ENCODE data around the gene PCNX3.

PCNX3 gene

DNA sequence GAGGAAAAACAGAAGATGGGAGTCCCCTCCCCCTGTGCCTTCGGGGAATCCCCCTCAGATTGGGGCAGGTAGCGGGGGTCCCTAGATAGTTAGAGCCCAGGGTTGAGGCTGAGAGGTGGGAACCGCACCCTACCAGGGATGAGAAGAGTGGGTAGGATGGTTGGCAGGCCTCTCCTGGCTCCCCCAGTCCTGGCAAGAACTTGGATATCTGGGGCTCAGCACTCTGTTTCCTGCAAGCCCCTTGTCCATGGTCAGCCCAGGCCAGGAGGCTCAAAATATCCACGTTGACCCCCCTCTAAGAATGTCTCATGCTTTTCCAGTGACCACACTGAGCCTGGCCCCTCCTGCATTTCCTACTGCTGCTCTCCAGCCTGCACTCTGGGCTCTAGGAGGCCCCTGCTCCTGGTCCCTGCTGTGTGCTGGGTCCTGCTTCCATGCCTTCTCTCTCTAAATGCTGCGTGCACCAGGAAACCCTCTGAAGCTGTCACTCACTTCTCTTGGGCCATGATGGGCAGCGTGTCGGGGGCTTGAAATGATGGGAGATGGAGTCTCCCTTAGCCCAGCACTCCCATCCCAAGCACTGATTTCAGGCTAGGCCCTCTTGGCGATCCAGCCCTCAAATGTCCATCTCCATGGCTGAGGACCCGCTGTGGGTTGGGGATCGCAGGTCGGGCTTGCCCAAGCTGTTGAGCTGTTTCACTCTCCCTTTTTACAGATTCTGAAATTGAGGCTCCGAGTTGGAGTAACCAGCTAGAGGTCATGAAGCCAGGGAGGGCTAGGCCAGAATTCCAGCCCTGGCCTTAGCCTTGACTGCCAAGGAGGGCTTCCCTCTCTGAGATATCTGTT lies 3.6 kb upstream of the PCNX3 start:
- H3K36me3 ChIP-seq (ENCODE audit: insufficient read depth, low read length): peaks cover 10% of the 10 kb centered on the region; the same call in 1 of the 2 replicates
- H3K79me2 ChIP-seq (ENCODE audit: insufficient read depth, low read length): peaks cover 84% of the 10 kb centered on the region

DNA sequence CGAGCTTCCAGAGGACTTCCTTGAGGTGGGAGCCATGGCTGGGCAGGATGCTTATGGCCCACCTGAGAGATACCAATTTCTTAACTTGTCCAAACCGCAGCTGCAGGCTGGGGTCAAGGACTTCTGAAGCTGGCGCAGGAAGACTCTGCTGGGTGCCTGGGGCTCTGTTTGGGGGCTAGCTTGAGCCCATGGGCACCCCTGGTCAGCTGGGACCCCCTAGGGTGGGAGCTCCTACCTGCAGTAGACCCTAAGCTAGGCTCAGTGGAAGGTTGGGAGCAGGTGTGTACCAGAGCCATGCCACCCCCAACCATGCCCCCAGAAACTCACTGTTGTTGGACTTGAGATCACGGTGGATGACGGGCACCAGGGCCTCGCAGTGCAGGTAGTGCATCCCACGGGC lies 2.9 kb upstream of the PCNX3 start:
- TF ChIP-seq CTCF (conservative IDR thresholded peaks at IDR 0.05; ENCODE audit: low read length) (no peak), EZH2phosphoT487 (IDR thresholded peaks at IDR 0.05; ENCODE audit: borderline replicate concordance) (no peak)
- peaks cover 50% of the 10 kb centered on the region for H3K4me1 ChIP-seq (ENCODE audit: insufficient read depth, low read length, poor library complexity, severe bottlenecking)

More for the DNA sequence above, 3.6 kb upstream of the PCNX3 start:
- Histone ChIP-seq H3F3A (ENCODE audit: low read depth) (no peaks in the 10 kb centered on the region), H2AFZ (ENCODE audit: low read length) (no peak overlapping the region), H3K9me2 (replicated peaks; ENCODE audit: low read depth, low read length) (no peaks in the 10 kb centered on the region), H3K9me3 (ENCODE audit: insufficient read depth, low read depth, low read length) (no peaks in the 10 kb centered on the region), H3K27me3 (ENCODE audit: insufficient read depth, low read length, poor library complexity, severe bottlenecking) (no peaks in the 10 kb centered on the region), H3K4me1 (ENCODE audit: insufficient read depth, low read length, poor library complexity, severe bottlenecking) (peaks cover 46% of the 10 kb centered on the region), H3K9ac (ENCODE audit: low read depth, low read length, poor library complexity, severe bottlenecking) (peak overlapping the region; percentile 99), H4K20me1 (ENCODE audit: insufficient read depth, low read length, poor library complexity, severe bottlenecking) (peaks cover 53% of the 10 kb centered on the region), H3K4me2 (ENCODE audit: low read depth, low read length, poor library complexity, severe bottlenecking) (peak overlapping the region; percentile 94), H3K4me3 (ENCODE audit: low read length, poor library complexity, severe bottlenecking) (peak overlapping the region; percentile 77)
- TF ChIP-seq CTCF (conservative IDR thresholded peaks at IDR 0.05; ENCODE audit: low read length) (no peak), EZH2phosphoT487 (IDR thresholded peaks at IDR 0.05; ENCODE audit: borderline replicate concordance) (no peak)

GRCh38 chr11:65613091-65613928 lies 2.3 kb upstream of the PCNX3 start:
- H3K79me2 ChIP-seq (ENCODE audit: insufficient read depth, low read length): peaks cover 93% of the 10 kb centered on the region
- peaks cover 50% of the 10 kb centered on the region for H3K4me1 ChIP-seq (ENCODE audit: insufficient read depth, low read length, poor library complexity, severe bottlenecking)
- H3K4me2 ChIP-seq (ENCODE audit: low read depth, low read length, poor library complexity, severe bottlenecking): peak overlapping the region; percentile 94
- peak overlapping the region; percentile 77 for H3K4me3 ChIP-seq (ENCODE audit: low read length, poor library complexity, severe bottlenecking)
- no peaks in the 10 kb centered on the region for H3K27me3 ChIP-seq (ENCODE audit: insufficient read depth, low read length, poor library complexity, severe bottlenecking)
- no peaks in the 10 kb centered on the region for H3K9me2 ChIP-seq (replicated peaks; ENCODE audit: low read depth, low read length)
- H3F3A ChIP-seq (ENCODE audit: low read depth): no peaks in the 10 kb centered on the region
- H3K36me3 ChIP-seq (ENCODE audit: insufficient read depth, low read length): peaks cover 7% of the 10 kb centered on the region; the same call in 1 of the 2 replicates
- peak overlapping the region; percentile 99 for H3K9ac ChIP-seq (ENCODE audit: low read depth, low read length, poor library complexity, severe bottlenecking)
- H3K9me3 ChIP-seq (ENCODE audit: insufficient read depth, low read depth, low read length): no peaks in the 10 kb centered on the region
- peaks cover 67% of the 10 kb centered on the region for H4K20me1 ChIP-seq (ENCODE audit: insufficient read depth, low read length, poor library complexity, severe bottlenecking)
- TF ChIP-seq CTCF (conservative IDR thresholded peaks at IDR 0.05; ENCODE audit: low read length) (no peak), EZH2phosphoT487 (IDR thresholded peaks at IDR 0.05; ENCODE audit: borderline replicate concordance) (no peak)
- H2AFZ ChIP-seq (ENCODE audit: low read length): 0 out of 2 replicates have a peak overlapping the region, but pooled peaks have one; percentile 24

More for the DNA sequence above, 2.9 kb upstream of the PCNX3 start:
- no peaks in the 10 kb centered on the region for H3K9me3 ChIP-seq (ENCODE audit: insufficient read depth, low read depth, low read length)
- H3K27me3 ChIP-seq (ENCODE audit: insufficient read depth, low read length, poor library complexity, severe bottlenecking): no peaks in the 10 kb centered on the region
- H3F3A ChIP-seq (ENCODE audit: low read depth): no peaks in the 10 kb centered on the region
- peak overlapping the region; percentile 99 for H3K9ac ChIP-seq (ENCODE audit: low read depth, low read length, poor library complexity, severe bottlenecking)
- H2AFZ ChIP-seq (ENCODE audit: low read length): no peak overlapping the region
- H3K4me3 ChIP-seq (ENCODE audit: low read length, poor library complexity, severe bottlenecking): peak overlapping the region; percentile 77
- peaks cover 91% of the 10 kb centered on the region for H3K79me2 ChIP-seq (ENCODE audit: insufficient read depth, low read length)
- H4K20me1 ChIP-seq (ENCODE audit: insufficient read depth, low read length, poor library complexity, severe bottlenecking): peaks cover 60% of the 10 kb centered on the region
- no peaks in the 10 kb centered on the region for H3K9me2 ChIP-seq (replicated peaks; ENCODE audit: low read depth, low read length)
- peak overlapping the region; percentile 94 for H3K4me2 ChIP-seq (ENCODE audit: low read depth, low read length, poor library complexity, severe bottlenecking)
- H3K36me3 ChIP-seq (ENCODE audit: insufficient read depth, low read length): peaks cover 8% of the 10 kb centered on the region; the same call in 1 of the 2 replicates
